OCI-LY1 (cell line): Measurements from ENCODE around the gene GALNT14.

Experiments
- EZH2 ChIP-seq: fragments of 200-600 bp; sonication (generic), shearing (Covaris generic); IDR thresholded peaks from 2 replicates; pipeline ENCODE4 v1.8.0; 2017; ENCODE audit warnings: borderline replicate concordance, mixed run types, mild to moderate bottlenecking, antibody characterized with exemption, low read length, moderate library complexity, mixed read lengths
- TF ChIP-seq, protein P1 (sequence below): fragments of 200-600 bp; sonication (generic), shearing (Covaris generic); IDR thresholded peaks from 2 replicates; pipeline ENCODE4 v1.5.1; 2017; ENCODE audit warnings: mild to moderate bottlenecking, antibody characterized with exemption, low read length, moderate library complexity, mixed read lengths

DNA sequence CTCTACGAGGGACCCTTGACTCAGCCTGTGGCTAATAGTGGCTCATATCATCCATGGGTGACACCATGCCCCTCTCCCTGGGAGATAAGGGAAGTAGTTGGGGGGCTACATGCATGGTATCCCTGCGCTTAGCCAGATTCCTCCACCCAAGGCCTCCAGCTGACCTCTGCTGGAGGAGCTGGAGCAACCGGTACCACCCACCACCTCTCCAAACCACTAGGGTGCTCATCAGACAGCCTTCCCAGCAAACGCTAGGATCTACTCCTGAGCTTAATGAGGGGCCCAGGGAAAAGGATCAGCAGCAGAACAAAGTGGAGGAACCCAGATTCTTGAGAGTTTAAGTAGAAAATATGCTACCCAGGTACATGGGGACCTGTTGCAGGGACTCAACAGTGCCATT lies 255.1 kb downstream of the GALNT14 start:
- TF ChIP-seq, protein P1, sequence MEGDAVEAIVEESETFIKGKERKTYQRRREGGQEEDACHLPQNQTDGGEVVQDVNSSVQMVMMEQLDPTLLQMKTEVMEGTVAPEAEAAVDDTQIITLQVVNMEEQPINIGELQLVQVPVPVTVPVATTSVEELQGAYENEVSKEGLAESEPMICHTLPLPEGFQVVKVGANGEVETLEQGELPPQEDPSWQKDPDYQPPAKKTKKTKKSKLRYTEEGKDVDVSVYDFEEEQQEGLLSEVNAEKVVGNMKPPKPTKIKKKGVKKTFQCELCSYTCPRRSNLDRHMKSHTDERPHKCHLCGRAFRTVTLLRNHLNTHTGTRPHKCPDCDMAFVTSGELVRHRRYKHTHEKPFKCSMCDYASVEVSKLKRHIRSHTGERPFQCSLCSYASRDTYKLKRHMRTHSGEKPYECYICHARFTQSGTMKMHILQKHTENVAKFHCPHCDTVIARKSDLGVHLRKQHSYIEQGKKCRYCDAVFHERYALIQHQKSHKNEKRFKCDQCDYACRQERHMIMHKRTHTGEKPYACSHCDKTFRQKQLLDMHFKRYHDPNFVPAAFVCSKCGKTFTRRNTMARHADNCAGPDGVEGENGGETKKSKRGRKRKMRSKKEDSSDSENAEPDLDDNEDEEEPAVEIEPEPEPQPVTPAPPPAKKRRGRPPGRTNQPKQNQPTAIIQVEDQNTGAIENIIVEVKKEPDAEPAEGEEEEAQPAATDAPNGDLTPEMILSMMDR = no peak
- no peak for TF ChIP-seq EZH2
